Cardiac muscle cell (in vitro differentiated cells and primary cell): ENCODE measurements around the gene IL1B. TPM values are rescaled to one million over a fixed set of nuclear protein-coding genes. Genes with fewer than 3 reads are reported as not detected.

Experiments
- DNase-seq, 2 donors: peaks; one replicate each; pipeline versions ENCODE4 v3.0.0 to v3.0.0-alpha.2; 2010 to 2017; ENCODE audit warnings: low read depth in 1 of 2, low spot score in 1 of 2
- H3K27ac ChIP-seq: fragments of 200-600 bp; sonication (generic); 2 replicates; pipeline ENCODE4 v1.5.1; 2016
- H3K27me3 ChIP-seq: fragments of 200-600 bp; sonication (generic); 2 replicates; pipeline ENCODE4 v1.6.0; 2016; ENCODE audit warnings: control low read depth
- H3K36me3 ChIP-seq: fragments of 200-600 bp; sonication (generic); 2 replicates; pipeline ENCODE4 v1.5.1; 2016; ENCODE audit warnings: control low read depth
- H3K4me1 ChIP-seq: fragments of 200-600 bp; sonication (generic); 2 replicates; pipeline ENCODE4 v1.8.1; 2017; ENCODE audit warnings: low read depth, mild to moderate bottlenecking, mixed run types
- H3K4me3 ChIP-seq: fragments of 200-600 bp; sonication (generic); 2 replicates; pipeline ENCODE4 v1.5.1; 2016; ENCODE audit warnings: mild to moderate bottlenecking
- H3K9me3 ChIP-seq: fragments of 200-600 bp; sonication (generic); 2 replicates; pipeline ENCODE4 v1.5.1; 2017; ENCODE audit warnings: low read depth, mild to moderate bottlenecking, control low read depth
- CTCF ChIP-seq: IDR thresholded peaks from 2 replicates; pipeline ENCODE4 v1.5.1; 2012; ENCODE audit warnings: low read depth, mild to moderate bottlenecking, low read length
- polyA plus RNA-seq: library from polyadenylated mRNA; unstranded; fragments of >200 nt; fragmentation: Nextera tagmentation; extraction: Ambion mirVana; gene quantifications from 2 replicates; pipeline ENCODE4 v1.2.1, GENCODE V29; 2016
- total RNA-seq: library from RNA; depleted of rRNA; stranded (reverse); fragments of >200 nt; gene quantifications from 2 replicates; pipeline ENCODE4 v1.2.3, GENCODE V29; 2016

Gene IL1B
- total and polyA plus RNA-seq, 2 experiments from 2014 or later: not detected

DNA sequence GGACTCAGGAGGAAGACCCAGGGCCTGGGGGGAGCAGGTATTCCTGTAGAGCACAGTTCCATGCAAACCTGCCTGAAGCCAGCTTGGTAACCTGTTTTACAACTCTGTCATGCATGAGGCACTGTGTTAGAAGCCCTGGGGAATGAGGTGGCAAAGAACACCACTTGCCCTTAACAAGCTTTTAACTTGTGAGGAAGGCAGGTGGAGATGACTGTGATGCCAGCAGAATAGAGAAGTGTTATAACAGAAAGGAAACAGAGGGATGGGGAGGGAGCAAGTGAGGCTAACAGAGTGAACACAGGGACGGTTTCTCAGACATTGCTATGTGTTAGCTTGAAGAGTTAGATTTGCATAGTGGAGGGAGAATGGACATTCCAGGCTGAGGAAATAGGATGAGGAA lies 40.8 kb downstream of the IL1B start:
- Histone ChIP-seq H3K4me1 (no peaks in the 10 kb centered on the region), H3K36me3 (no peaks in the 10 kb centered on the region), H3K9me3 (no peaks in the 10 kb centered on the region), H3K4me3 (no peak overlapping the region), H3K27me3 (no peaks in the 10 kb centered on the region), H3K27ac (no peak overlapping the region)
- DNase-seq: no peak
- TF ChIP-seq CTCF: no peak

GRCh38 chr2:112794841-112795240 lies 41.7 kb downstream of the IL1B start:
- Histone ChIP-seq H3K27ac (no peak overlapping the region), H3K9me3 (no peaks in the 10 kb centered on the region), H3K4me1 (no peaks in the 10 kb centered on the region), H3K27me3 (no peaks in the 10 kb centered on the region), H3K4me3 (no peak overlapping the region), H3K36me3 (no peaks in the 10 kb centered on the region)
- no peak for DNase-seq
- TF ChIP-seq CTCF: no peak

- no peaks in the 10 kb centered on the region for H3K27me3 ChIP-seq
- TF ChIP-seq CTCF: no peak
- no peaks in the 10 kb centered on the region for H3K4me1 ChIP-seq
- no peak overlapping the region for H3K27ac ChIP-seq
- H3K9me3 ChIP-seq: no peaks in the 10 kb centered on the region
- H3K4me3 ChIP-seq: no peak overlapping the region
- DNase-seq: peak in 1 of 2 donors; percentile 92
- H3K36me3 ChIP-seq: no peaks in the 10 kb centered on the region
Measured at GRCh38 chr2:112794131-112794733, 42.3 kb downstream of the IL1B start.

DNA sequence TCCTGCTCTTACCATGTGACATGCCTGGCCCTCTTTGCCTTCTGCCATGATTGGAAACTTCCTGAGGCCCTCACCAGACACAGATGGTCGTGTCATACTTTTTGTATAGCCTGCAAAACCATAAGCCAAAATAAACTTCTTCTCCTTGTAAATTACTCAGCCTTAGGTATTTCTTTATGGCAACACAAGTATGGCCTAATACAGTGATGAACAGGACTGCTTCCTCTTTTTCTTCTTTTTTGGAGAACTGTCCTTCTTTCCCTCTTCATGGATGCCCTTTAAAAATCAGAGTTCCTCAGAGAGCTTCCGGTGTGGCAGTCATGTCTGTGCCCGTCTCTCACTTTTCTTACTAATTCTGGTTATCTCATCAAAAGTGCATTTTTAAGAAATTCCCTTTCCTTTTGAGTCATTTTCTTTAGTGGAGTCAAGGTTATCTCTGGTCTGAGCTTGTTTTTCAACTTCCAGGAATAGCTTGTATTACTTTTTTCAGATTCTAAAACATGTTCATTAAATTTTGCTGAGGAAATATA lies 43.1 kb downstream of the IL1B start:
- DNase-seq: peak in 1 of 2 donors; percentile 33
- no peak overlapping the region for H3K27ac ChIP-seq
- no peaks in the 10 kb centered on the region for H3K36me3 ChIP-seq

DNA sequence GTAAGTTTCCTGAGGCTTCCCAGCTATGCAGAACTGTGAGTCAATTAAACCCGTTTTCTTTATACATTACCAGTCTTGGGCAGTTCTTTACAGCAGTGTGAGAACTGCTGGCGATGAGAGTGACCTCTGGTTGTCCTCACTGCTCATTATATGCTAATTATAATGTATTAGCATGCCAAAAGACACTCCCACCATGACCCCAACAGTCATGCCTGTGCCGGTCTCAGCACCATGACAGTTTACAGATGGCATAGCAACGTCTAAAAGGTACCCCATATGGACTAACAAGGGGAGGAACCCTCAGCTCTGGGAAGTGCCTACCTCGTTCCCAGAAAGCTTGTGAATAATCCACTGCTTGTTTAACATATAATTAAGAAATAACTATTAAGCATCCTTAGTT lies 44.2 kb downstream of the IL1B start:
- H3K27me3 ChIP-seq: no peaks in the 10 kb centered on the region
- H3K27ac ChIP-seq: no peak overlapping the region
- no peak for TF ChIP-seq CTCF
- no peaks in the 10 kb centered on the region for H3K36me3 ChIP-seq
- H3K9me3 ChIP-seq: no peaks in the 10 kb centered on the region
- DNase-seq: no peak
- no peak overlapping the region for H3K4me3 ChIP-seq
- no peaks in the 10 kb centered on the region for H3K4me1 ChIP-seq

More for the DNA sequence above, 43.1 kb downstream of the IL1B start:
- Histone ChIP-seq H3K4me3 (no peak overlapping the region), H3K4me1 (no peaks in the 10 kb centered on the region), H3K9me3 (no peaks in the 10 kb centered on the region), H3K27me3 (no peaks in the 10 kb centered on the region)
- no peak for TF ChIP-seq CTCF
